GM21737 (cell line): ENCODE data around the gene FKBP2.

ENCODE experiments used
- ATAC-seq: cut with Tn5 transposase; IDR thresholded peaks from one replicate; pipeline ENCODE4 v1.9.1; 2021; ENCODE audit warnings: mild to moderate bottlenecking, moderate library complexity; ENCODE audit not compliant: unreplicated experiment

Gene FKBP2

GRCh38 chr11:64240435-64241240 is at the start of gene FKBP2:
Gene FKBP2 (plus strand): TSS chr11:64241095. CDS start chr11:64242388, 1,293 bp downstream.
- ATAC-seq: peak; percentile 40

GRCh38 chr11:64192434-64192833 is 48.5 kb upstream of the FKBP2 start:
- ATAC-seq: no peak

GRCh38 chr11:64196626-64197025 is 44.3 kb upstream of the FKBP2 start:
- ATAC-seq: no peak

- no peak for ATAC-seq
Observed at GRCh38 chr11:64198511-64198910, 42.4 kb upstream of the FKBP2 start.

GRCh38 chr11:64201543-64201942 is 39.4 kb upstream of the FKBP2 start:
- ATAC-seq: no peak

- ATAC-seq: no peak
Observed at GRCh38 chr11:64202992-64203391, 37.9 kb upstream of the FKBP2 start.

GRCh38 chr11:64203421-64204079 is 37.3 kb upstream of the FKBP2 start:
- no peak for ATAC-seq

GRCh38 chr11:64204080-64204440 is 36.8 kb upstream of the FKBP2 start:
- ATAC-seq: no peak

- ATAC-seq: no peak
Observed at GRCh38 chr11:64204464-64204989, 36.4 kb upstream of the FKBP2 start.

GRCh38 chr11:64206457-64207255 is 34.2 kb upstream of the FKBP2 start, which contains the start of gene FERMT3:
Gene FERMT3 (plus strand): TSS chr11:64206721. CDS start chr11:64207365, 644 bp downstream.
- ATAC-seq: no peak

GRCh38 chr11:64207256-64208085 is 33.4 kb upstream of the FKBP2 start:
- peak; percentile 53 for ATAC-seq

GRCh38 chr11:64208086-64208795 is 32.7 kb upstream of the FKBP2 start:
- ATAC-seq: no peak

- ATAC-seq: no peak
Observed at GRCh38 chr11:64208796-64209562, 31.9 kb upstream of the FKBP2 start.

GRCh38 chr11:64209563-64209843 is 31.4 kb upstream of the FKBP2 start:
- ATAC-seq: no peak

- ATAC-seq: no peak
Observed at GRCh38 chr11:64210301-64211020, 30.4 kb upstream of the FKBP2 start.

- ATAC-seq: no peak
Observed at GRCh38 chr11:64211181-64211872, 29.6 kb upstream of the FKBP2 start.

- ATAC-seq: no peak
Observed at GRCh38 chr11:64216879-64217278, 24.0 kb upstream of the FKBP2 start.
